Liver (tissue), 9 donors: Measurements from ENCODE around the gene HSPA12B. TPM values are rescaled to one million over a fixed set of nuclear protein-coding genes. Genes with fewer than 3 reads are reported as not detected.
A peak's percentile ranks its signal among the peaks of the same experiment; 100 is the strongest.

Source experiments
- DNase-seq: peaks from one replicate; pipeline ENCODE4 v3.0.0-alpha.2; 2017; ENCODE audit warnings: low spot score
- H3K27ac ChIP-seq, 2 donors: one replicate each; pipeline ENCODE4 v1.7.0; 2013; ENCODE audit warnings: inconsistent platforms in 2 of 2, low read length in 2 of 2, control low read depth in 1 of 2, low read depth in 1 of 2, mild to moderate bottlenecking in 1 of 2
- H3K27me3 ChIP-seq, 4 donors: one replicate each; pipeline versions ENCODE4 v1.6.1 to v1.7.0; 2013; ENCODE audit warnings: low read length in 3 of 4, inconsistent platforms in 1 of 4, mild to moderate bottlenecking in 1 of 4, moderate library complexity in 1 of 4; ENCODE audit not compliant: control insufficient read depth in 4 of 4, insufficient read depth in 4 of 4
- H3K36me3 ChIP-seq, 4 donors: one replicate each; pipeline versions ENCODE4 v1.6.1 to v1.7.0; 2013; ENCODE audit warnings: low read length in 3 of 4, mild to moderate bottlenecking in 3 of 4, low read depth in 1 of 4, moderate library complexity in 1 of 4; ENCODE audit not compliant: control insufficient read depth in 4 of 4, insufficient read depth in 3 of 4
- H3K4me1 ChIP-seq, 4 donors: one replicate each; pipeline versions ENCODE4 v1.6.1 to v1.7.0; 2013; ENCODE audit warnings: low read length in 3 of 4, mild to moderate bottlenecking in 3 of 4, moderate library complexity in 1 of 4; ENCODE audit not compliant: control insufficient read depth in 4 of 4, insufficient read depth in 4 of 4
- H3K4me3 ChIP-seq, 3 donors: one replicate each; pipeline versions ENCODE4 v1.6.1 to v1.7.0; 2013; ENCODE audit warnings: low read length in 3 of 3, control low read depth in 1 of 3, low read depth in 1 of 3, mild to moderate bottlenecking in 1 of 3
- H3K9ac ChIP-seq, 2 donors: one replicate each; pipeline ENCODE4 v1.7.0; 2013; ENCODE audit warnings: low read length in 2 of 2, mild to moderate bottlenecking in 2 of 2, moderate library complexity in 2 of 2, control low read depth in 1 of 2, low read depth in 1 of 2
- H3K9me3 ChIP-seq, 4 donors: one replicate each; pipeline versions ENCODE4 v1.6.1 to v1.7.0; 2013; ENCODE audit warnings: low read length in 3 of 4; ENCODE audit not compliant: control insufficient read depth in 4 of 4
- ATF3 ChIP-seq: IDR thresholded peaks from 2 replicates; pipeline ENCODE4 v1.6.1; 2016; ENCODE audit warnings: antibody characterized with exemption
- CTCF ChIP-seq: fragments of 150-350 bp; IDR thresholded peaks from 2 replicates; pipeline ENCODE4 v1.5.1; 2017; ENCODE audit warnings: improper control_type of control experiment, low read depth, low read length; ENCODE audit not compliant: missing input control
- GABPA ChIP-seq, 2 donors: IDR thresholded peaks in 1 of 2; conservative IDR thresholded peaks in 1 of 2; 2 replicates each; pipeline ENCODE4 v1.6.1; 2016; ENCODE audit warnings: antibody characterized with exemption in 2 of 2, mild to moderate bottlenecking in 1 of 2, moderate library complexity in 1 of 2
- HNF4G ChIP-seq: IDR thresholded peaks from 2 replicates; pipeline ENCODE4 v1.6.1; 2016; ENCODE audit warnings: antibody characterized with exemption
- REST ChIP-seq: IDR thresholded peaks from 2 replicates; pipeline ENCODE4 v1.6.1; 2016; ENCODE audit warnings: antibody characterized with exemption, mild to moderate bottlenecking
- RXRA ChIP-seq, 2 donors: IDR thresholded peaks; 2 replicates each; pipeline ENCODE4 v1.6.1; 2017 to 2018; ENCODE audit warnings: antibody characterized with exemption in 2 of 2, mild to moderate bottlenecking in 1 of 2
- SP1 ChIP-seq: IDR thresholded peaks from 2 replicates; pipeline ENCODE4 v1.6.1; 2018; ENCODE audit warnings: antibody characterized with exemption, mild to moderate bottlenecking
- YY1 ChIP-seq: IDR thresholded peaks from 2 replicates; pipeline ENCODE4 v1.6.1; 2016; ENCODE audit warnings: antibody characterized with exemption, mild to moderate bottlenecking
- ZBTB33 ChIP-seq: IDR thresholded peaks from 2 replicates; pipeline ENCODE4 v1.6.1; 2016; ENCODE audit warnings: antibody characterized with exemption
- WGBS: extraction: QIAGEN DNeasy Blood & Tissue Kit; methylation state at CpG from one replicate; pipeline ENCODE4 v1.1.7; 2013; 5-methylcytosine and 5-hydroxymethylcytosine counted together
- polyA plus RNA-seq, 2 donors: library from polyadenylated mRNA; stranded (reverse) in 1 of 2; unstranded in 1 of 2; fragments of 200-250 nt in 1 of 2; fragments of >200 nt in 1 of 2; fragmentation: Nextera tagmentation in 1 of 2; extraction: Ambion mirVana in 1 of 2; gene quantifications; one replicate each; pipeline versions ENCODE4 v1.2.1 to v1.2.3, GENCODE V29; 2013 to 2015
- total RNA-seq, 2 donors: library from RNA; depleted of rRNA; stranded (reverse); fragments of >200 nt; gene quantifications; one replicate each; pipeline ENCODE4 v1.2.3, GENCODE V29; 2014
- donor health status: healthy.
- donor health status: healthy.
- donor health status: healthy.
- donor health status: healthy.
- donor health status: healthy.

Gene HSPA12B
- total and polyA plus RNA-seq, 4 donors: 0.72 to 1.8 (median 0.87) TPM

- Histone ChIP-seq H3K9ac (no peak overlapping the region), H3K36me3 (peaks cover 0 to 7% (median 3%) of the 10 kb centered on the region in 4 donors), H3K4me3 (no peak overlapping the region), H3K27ac (peak overlapping the region; percentile 81 to 82), H3K9me3 (no peaks in the 10 kb centered on the region), H3K27me3 (no peaks in the 10 kb centered on the region), H3K4me1 (peaks cover 12 to 42% (median 30%) of the 10 kb centered on the region in 4 donors)
- no peak for DNase-seq
- no peak for TF ChIP-seq GABPA (IDR thresholded peaks at IDR 0.05 in 1 of 2, conservative IDR thresholded peaks at IDR 0.05 in 1 of 2)
- WGBS: 65% methylated on average over 3 of the region's 3 CpGs
These were observed 66.4 kb downstream of the HSPA12B start for GRCh38 chr20:3798908-3799248.

- H3K4me1 ChIP-seq: peaks cover 14 to 40% (median 30%) of the 10 kb centered on the region in 4 donors
These were observed 67.9 kb downstream of the HSPA12B start for GRCh38 chr20:3800256-3800877.

More at GRCh38 chr20:3800256-3800877, 67.9 kb downstream of the HSPA12B start:
- peaks cover 0 to 8% (median 4%) of the 10 kb centered on the region in 4 donors for H3K36me3 ChIP-seq
- no peak for TF ChIP-seq REST
- TF ChIP-seq ZBTB33: no peak
- TF ChIP-seq ATF3: no peak
- no peak for TF ChIP-seq GABPA (IDR thresholded peaks at IDR 0.05 in 1 of 2, conservative IDR thresholded peaks at IDR 0.05 in 1 of 2)
- no peak for TF ChIP-seq YY1
- TF ChIP-seq SP1: no peak
- no peak for TF ChIP-seq CTCF
- TF ChIP-seq RXRA (IDR thresholded peaks at IDR 0.05): no peak
- TF ChIP-seq HNF4G: no peak
- H3K4me3 ChIP-seq: no peak overlapping the region
- DNase-seq: no peak
- no peaks in the 10 kb centered on the region for H3K27me3 ChIP-seq
- H3K27ac ChIP-seq: no peak overlapping the region
- no peaks in the 10 kb centered on the region for H3K9me3 ChIP-seq
- H3K9ac ChIP-seq: no peak overlapping the region
- 95% methylated on average over 18 of the region's 18 CpGs for WGBS
